Measurements from ENCODE around the gene BMPER.

DNA sequence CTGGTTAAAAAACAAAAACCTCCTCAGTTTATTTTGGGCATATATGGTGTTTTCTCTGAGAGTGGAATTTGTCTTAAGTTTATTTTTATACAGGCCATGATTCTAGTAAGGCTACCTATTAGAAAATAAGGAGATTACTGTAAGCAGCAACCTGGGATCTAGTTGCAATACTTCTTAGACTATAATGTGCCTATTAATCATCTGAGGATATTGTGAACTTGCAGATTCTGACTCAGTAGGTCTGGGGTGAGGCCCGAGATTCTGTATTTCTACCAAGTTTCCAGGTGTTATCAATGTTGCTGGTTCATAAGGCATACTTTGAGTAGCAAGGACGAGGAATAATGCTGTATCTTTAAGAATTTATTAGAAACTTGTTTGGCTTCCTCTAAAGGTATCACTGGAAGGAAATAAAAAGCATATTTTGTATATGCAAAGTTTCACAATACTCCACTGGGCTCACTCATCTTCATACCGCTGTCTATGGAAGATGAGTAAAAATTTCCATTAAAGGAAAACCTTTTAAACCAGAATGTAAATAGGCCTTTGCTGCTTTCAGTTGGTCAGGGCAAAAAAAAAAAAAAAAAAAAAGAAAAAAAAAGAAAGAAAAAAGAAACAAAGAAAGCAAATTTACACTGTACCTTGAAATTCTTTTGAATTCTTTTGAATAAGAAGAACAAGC, 105.8 kb downstream of the BMPER start:
- TF ChIP-seq EZH2phosphoT487 (IDR thresholded peaks at IDR 0.05; ENCODE audit: insufficient read depth, low read depth): no peak
- TF ChIP-seq EZH2 (IDR thresholded peaks at IDR 0.05; ENCODE audit: insufficient read depth, poor library complexity, severe bottlenecking): no peak
